Osteoblast (primary cell): Measurements from ENCODE around the gene MB21D2. TPM values are rescaled to one million over a fixed set of nuclear protein-coding genes. Genes with fewer than 3 reads are reported as not detected.

Experiments
- DNase-seq: peaks from one replicate; pipeline ENCODE4 v3.0.0; 2011; ENCODE audit warnings: low spot score, mixed read lengths; ENCODE audit not compliant: insufficient read length; ENCODE audit errors: missing footprints
- H2AFZ ChIP-seq: 2 replicates; pipeline ENCODE4 v1.6.0; 2011; ENCODE audit warnings: mild to moderate bottlenecking, low read length
- H3K27ac ChIP-seq: 2 replicates; pipeline ENCODE4 v1.5.1; 2011; ENCODE audit warnings: mild to moderate bottlenecking, low read depth, low read length, moderate library complexity
- H3K27me3 ChIP-seq: 2 replicates; pipeline ENCODE4 v1.6.0; 2012; ENCODE audit warnings: mild to moderate bottlenecking, control low read depth, inconsistent platforms, low read length, moderate library complexity; ENCODE audit not compliant: insufficient read depth
- H3K36me3 ChIP-seq: 2 replicates; pipeline ENCODE4 v1.5.1; 2011; ENCODE audit warnings: mild to moderate bottlenecking, low read length, control low read depth, moderate library complexity; ENCODE audit not compliant: insufficient read depth
- H3K4me1 ChIP-seq: 2 replicates; pipeline ENCODE4 v1.5.1; 2011; ENCODE audit warnings: mild to moderate bottlenecking, low read length, control low read depth, moderate library complexity; ENCODE audit not compliant: insufficient read depth
- H3K4me2 ChIP-seq: 2 replicates; pipeline ENCODE4 v1.6.0; 2011; ENCODE audit warnings: mild to moderate bottlenecking, low read length; ENCODE audit not compliant: insufficient read depth
- H3K4me3 ChIP-seq: fragments of 200-600 bp; sonication (generic); 3 replicates; pipeline ENCODE4 v1.5.1; 2012; ENCODE audit warnings: mild to moderate bottlenecking, low read length, inconsistent platforms; ENCODE audit not compliant: insufficient read depth
- H3K79me2 ChIP-seq: 2 replicates; pipeline ENCODE4 v1.6.0; 2012; ENCODE audit warnings: mild to moderate bottlenecking, low read length, control low read depth, inconsistent platforms; ENCODE audit not compliant: insufficient read depth
- H3K9me3 ChIP-seq: 2 replicates; pipeline ENCODE4 v1.5.1; 2011; ENCODE audit warnings: low read depth, low read length, control low read depth
- H4K20me1 ChIP-seq: 2 replicates; pipeline ENCODE4 v1.6.0; 2012; ENCODE audit warnings: mild to moderate bottlenecking, low read length, control low read depth; ENCODE audit not compliant: insufficient read depth
- CTCF ChIP-seq: IDR thresholded peaks from 2 replicates; pipeline ENCODE4 v1.5.1; 2011; ENCODE audit warnings: mild to moderate bottlenecking, low read depth, low read length, moderate library complexity; ENCODE audit errors: extremely low read depth
- total RNA-seq: library from RNA; depleted of rRNA; stranded (reverse); fragments of >200 nt; gene quantifications from 2 replicates; pipeline ENCODE4 v1.2.3, GENCODE V29; 2012

MB21D2 gene
- total RNA-seq, 1 donor: 6.5 TPM

- H3K4me2 ChIP-seq: no peak overlapping the region
- no peak overlapping the region for H2AFZ ChIP-seq
- no peaks in the 10 kb centered on the region for H3K9me3 ChIP-seq
- peaks cover 5% of the 10 kb centered on the region for H4K20me1 ChIP-seq
- H3K4me3 ChIP-seq: no peak overlapping the region
- no peak for TF ChIP-seq CTCF
- no peaks in the 10 kb centered on the region for H3K27me3 ChIP-seq
- H3K36me3 ChIP-seq: no peaks in the 10 kb centered on the region
- H3K27ac ChIP-seq: peak overlapping the region; percentile 1
- no peak for DNase-seq
- peaks cover 9% of the 10 kb centered on the region for H3K79me2 ChIP-seq
- H3K4me1 ChIP-seq: peaks cover 37% of the 10 kb centered on the region
Observed at GRCh38 chr3:192817506-192817905, 100.2 kb downstream of the MB21D2 start.

- H3K36me3 ChIP-seq: no peaks in the 10 kb centered on the region
- DNase-seq: no peak
- peaks cover 7% of the 10 kb centered on the region for H4K20me1 ChIP-seq
- peaks cover 37% of the 10 kb centered on the region for H3K4me1 ChIP-seq
- H3K9me3 ChIP-seq: no peaks in the 10 kb centered on the region
- H3K27ac ChIP-seq: peak overlapping the region; percentile 49
- H3K4me3 ChIP-seq: no peak overlapping the region
- no peak overlapping the region for H3K4me2 ChIP-seq
- H2AFZ ChIP-seq: no peak overlapping the region
- peaks cover 9% of the 10 kb centered on the region for H3K79me2 ChIP-seq
- H3K27me3 ChIP-seq: no peaks in the 10 kb centered on the region
- no peak for TF ChIP-seq CTCF
Observed at GRCh38 chr3:192817053-192817452, 100.6 kb downstream of the MB21D2 start.

GRCh38 chr3:192816351-192816750 is 101.3 kb downstream of the MB21D2 start:
- no peaks in the 10 kb centered on the region for H3K27me3 ChIP-seq
- peaks cover 9% of the 10 kb centered on the region for H3K79me2 ChIP-seq
- DNase-seq: no peak
- H3K27ac ChIP-seq: peak overlapping the region; percentile 49
- H3K4me2 ChIP-seq: no peak overlapping the region
- no peak overlapping the region for H2AFZ ChIP-seq
- H3K4me1 ChIP-seq: peaks cover 37% of the 10 kb centered on the region
- no peak overlapping the region for H3K4me3 ChIP-seq
- no peaks in the 10 kb centered on the region for H3K36me3 ChIP-seq
- peak; percentile 68 for TF ChIP-seq CTCF
- H4K20me1 ChIP-seq: peaks cover 7% of the 10 kb centered on the region
- H3K9me3 ChIP-seq: no peaks in the 10 kb centered on the region

- no peak overlapping the region for H2AFZ ChIP-seq
- no peaks in the 10 kb centered on the region for H3K27me3 ChIP-seq
- no peaks in the 10 kb centered on the region for H3K9me3 ChIP-seq
- DNase-seq: no peak
- H3K4me2 ChIP-seq: peak overlapping the region; percentile 41
- no peaks in the 10 kb centered on the region for H3K36me3 ChIP-seq
- no peak overlapping the region for H3K4me3 ChIP-seq
- H3K27ac ChIP-seq: no peak overlapping the region
- peak; percentile 77 for TF ChIP-seq CTCF
- peaks cover 18% of the 10 kb centered on the region for H3K4me1 ChIP-seq
- H4K20me1 ChIP-seq: peaks cover 12% of the 10 kb centered on the region
- H3K79me2 ChIP-seq: peaks cover 9% of the 10 kb centered on the region
Observed at GRCh38 chr3:192812743-192813383, 104.8 kb downstream of the MB21D2 start.
